Heart left ventricle (tissue), 16 donors: ENCODE results near the gene MRPL45. TPM values are rescaled to one million over a fixed set of nuclear protein-coding genes. Genes with fewer than 3 reads are reported as not detected.

Experiments
- ATAC-seq, 4 donors: fragments of 200-7000 bp; cut with Tn5 transposase; one replicate each; pipeline ENCODE4 v1.9.1; 2020 to 2022; ENCODE audit warnings: moderate library complexity in 4 of 4, mild to moderate bottlenecking in 3 of 4, moderate number of reproducible peaks in 1 of 4
- DNase-seq, 5 donors: peaks; one replicate each; pipeline ENCODE4 v3.0.0-alpha.2; 2020
- H3K27ac ChIP-seq, 12 donors: fragments of 200-600 bp; sonication (generic) in 4 of 12; one replicate each; pipeline versions ENCODE4 v1.5.0 to v1.8.0; 2016 to 2022; ENCODE audit warnings: mild to moderate bottlenecking in 2 of 12
- H3K27me3 ChIP-seq, 9 donors: fragments of 200-600 bp; sonication (generic) in 2 of 9; one replicate each; pipeline versions ENCODE4 v1.5.1 to v1.8.0; 2016 to 2022; ENCODE audit warnings: mild to moderate bottlenecking in 3 of 9
- H3K36me3 ChIP-seq, 9 donors: fragments of 200-600 bp; sonication (generic) in 2 of 9; one replicate each; pipeline versions ENCODE4 v1.5.0 to v1.8.0; 2018 to 2022; ENCODE audit warnings: mild to moderate bottlenecking in 2 of 9
- H3K4me1 ChIP-seq, 12 donors: fragments of 200-600 bp; sonication (generic) in 4 of 12; one replicate each; pipeline versions ENCODE4 v1.5.0 to v1.8.0; 2016 to 2022; ENCODE audit warnings: mild to moderate bottlenecking in 3 of 12
- H3K4me3 ChIP-seq, 12 donors: fragments of 200-600 bp; sonication (generic) in 4 of 12; one replicate each; pipeline versions ENCODE4 v1.5.0 to v1.8.0; 2017 to 2022; ENCODE audit warnings: mild to moderate bottlenecking in 9 of 12, moderate library complexity in 4 of 12
- H3K9me3 ChIP-seq, 12 donors: fragments of 200-600 bp; sonication (generic) in 4 of 12; one replicate each; pipeline versions ENCODE4 v1.5.0 to v1.8.0; 2016 to 2022; ENCODE audit warnings: mild to moderate bottlenecking in 1 of 12
- CTCF ChIP-seq, 12 donors: fragments of 200-600 bp; sonication (generic) in 4 of 12; IDR thresholded peaks; one replicate each; pipeline versions ENCODE4 v1.5.0 to v1.8.0; 2018 to 2022; ENCODE audit warnings: antibody characterized with exemption in 12 of 12, mild to moderate bottlenecking in 5 of 12
- POLR2A ChIP-seq, 2 donors: fragments of 450-650 bp; IDR thresholded peaks; one replicate each; pipeline ENCODE4 v1.6.1; 2017; ENCODE audit warnings: antibody characterized with exemption in 2 of 2, mild to moderate bottlenecking in 2 of 2, moderate library complexity in 2 of 2
- WGBS, 4 donors: extraction: QIAGEN DNeasy Blood & Tissue Kit in 2 of 4; methylation state at CpG; one replicate each; pipeline versions ENCODE4 v1.1.5 to v1.1.7; 2013 to 2018; 5-methylcytosine and 5-hydroxymethylcytosine counted together
- intact Hi-C, 10 donors: fragments of 100-400 bp; cut with DNase I; formaldehyde crosslinking; loops; one replicate each; pipeline versions ENCODE4 v1.11.1 to v1.14.2; 2022
- polyA plus RNA-seq, 2 donors: library from polyadenylated mRNA; stranded (reverse); fragments of 200-250 nt; gene quantifications; one replicate each; pipeline ENCODE4 v1.2.3, GENCODE V29; 2013
- total RNA-seq, 9 donors: library from RNA; depleted of rRNA in 2 of 9; stranded (reverse); fragments of >200 nt in 2 of 9; fragmentation: NEBNext Ultra II Directional in 3 of 9; extraction: Animal tissue kit (Norgen Biotek cat#: 25700) in 3 of 9; gene quantifications; one replicate each; pipeline versions ENCODE4 v1.1.0 to v1.2.4, GENCODE V29; 2016 to 2023
- donor health status: ischemic (EF 13 %, LVEDD 7.1; RV severe dilation, severe dysfunction).
- donor health status: healthy with polysubstance abuse.
- donor health status: DM: no; HTN: yes; CAD: no.
- donor health status: DM: no; HTN: no; CAD: no.
- donor health status: ischemic (EF 25% LVEDD 6.9; RV normal size, moderate dysfunction).
- donor health status: ischemic (EF 25% LVEDD 5.7; RV mildly dilated, moderate dysfunction).
- donor health status: healthy.
- donor health status: DM: yes; HTN: yes; CAD: no.
- donor health status: ischemic (EF 35%, LVEDD 5.7; RV mildly dilated, moderate dysfunction).
- donor health status: nonischemic (EF 11% LVEDD 7.7; RV severe dilation, severe dysfunction).
- donor health status: DM: yes; HTN: yes; CAD: no.
- donor health status: PGD.
- donor health status: ischemic (EF 29% LVEDD 5.4; RV normal size, mild dysfunction).
- donor health status: nonischemic (EF 23%, LVEDD 6.1; RV moderate dilation, normal function).

MRPL45 gene
- total and polyA plus RNA-seq, 11 donors, result 26.0 to 46.3 (median 35.1) TPM

- peaks cover 0 to 12% (median 9%) of the 10 kb centered on the region in 9 donors for H3K36me3 ChIP-seq
- ATAC-seq (no peak), DNase-seq (no peak)
- H3K4me3 ChIP-seq, result no peak overlapping the region
- TF ChIP-seq POLR2A (IDR thresholded peaks at IDR 0.05), result no peak
- no peak for TF ChIP-seq CTCF (IDR thresholded peaks at IDR 0.05)
- peaks cover 0 to 16% (median 0%) of the 10 kb centered on the region in 9 donors for H3K27me3 ChIP-seq
- no peaks in the 10 kb centered on the region for H3K9me3 ChIP-seq
- H3K27ac ChIP-seq, result no peak overlapping the region
- H3K4me1 ChIP-seq, result peaks cover 0 to 15% (median 0%) of the 10 kb centered on the region in 12 donors
- WGBS, 4 donors, result 44 to 64% (median 56%) methylated on average over 1 of the region's 1 CpG
- intact Hi-C loops, result no loop called here
These were observed 31.0 kb downstream of the MRPL45 start for GRCh38 chr17:38327936-38328335.

- DNase-seq (no peak), ATAC-seq (no peak)
- Histone ChIP-seq H3K4me3 (no peak overlapping the region), H3K27ac (no peak overlapping the region), H3K9me3 (no peaks in the 10 kb centered on the region), H3K4me1 (peaks cover 0 to 15% (median 0%) of the 10 kb centered on the region in 12 donors), H3K27me3 (peaks cover 0 to 23% (median 0%) of the 10 kb centered on the region in 9 donors), H3K36me3 (peaks cover 0 to 5% (median 2%) of the 10 kb centered on the region in 9 donors)
- WGBS, 4 donors, result 63 to 78% (median 72%) methylated on average over 7 of the region's 7 CpGs
- TF ChIP-seq POLR2A (IDR thresholded peaks at IDR 0.05), result no peak
- no peak for TF ChIP-seq CTCF (IDR thresholded peaks at IDR 0.05)
- intact Hi-C loops, result no loop called here
These were observed 31.7 kb downstream of the MRPL45 start for GRCh38 chr17:38328620-38329019.

GRCh38 chr17:38329284-38329683, 32.3 kb downstream of the MRPL45 start:
- no peaks in the 10 kb centered on the region for H3K9me3 ChIP-seq
- TF ChIP-seq CTCF (IDR thresholded peaks at IDR 0.05) (no peak), POLR2A (IDR thresholded peaks at IDR 0.05) (no peak)
- H3K4me3 ChIP-seq, result no peak overlapping the region
- WGBS, 4 donors, result 66 to 83% (median 74%) methylated on average over 7 of the region's 7 CpGs
- intact Hi-C loops, result no loop called here
- ATAC-seq, result no peak
- no peaks in the 10 kb centered on the region for H3K36me3 ChIP-seq
- DNase-seq, result no peak
- H3K27me3 ChIP-seq, result peaks cover 0 to 29% (median 0%) of the 10 kb centered on the region in 9 donors
- no peak overlapping the region for H3K27ac ChIP-seq
- peaks cover 0 to 15% (median 0%) of the 10 kb centered on the region in 12 donors for H3K4me1 ChIP-seq

GRCh38 chr17:38329808-38330730, 33.1 kb downstream of the MRPL45 start:
- ATAC-seq, result no peak
- no peak overlapping the region for H3K27ac ChIP-seq
- H3K36me3 ChIP-seq, result no peaks in the 10 kb centered on the region
- intact Hi-C loops, result no loop called here
- no peak for DNase-seq
- no peak overlapping the region for H3K4me3 ChIP-seq
- WGBS, 4 donors, result 90 to 91% (median 90%) methylated on average over 23 to 25 of the region's 25 CpGs
- no peaks in the 10 kb centered on the region for H3K9me3 ChIP-seq
- H3K27me3 ChIP-seq, result peaks cover 0 to 29% (median 0%) of the 10 kb centered on the region in 9 donors
- TF ChIP-seq POLR2A (IDR thresholded peaks at IDR 0.05) (no peak), CTCF (IDR thresholded peaks at IDR 0.05) (no peak)
- H3K4me1 ChIP-seq, result peaks cover 0 to 15% (median 0%) of the 10 kb centered on the region in 12 donors
